ENCODE results near the gene TBX21.

GRCh38 chr17:47741109-47741792, 8.2 kb downstream of the TBX21 start:
- TF ChIP-seq CTCF (conservative IDR thresholded peaks at IDR 0.05; ENCODE audit: low read depth, low read length) (no peak), FOS (IDR thresholded peaks at IDR 0.05; ENCODE audit: low read depth, low read length) (no peak), CEBPB (IDR thresholded peaks at IDR 0.05; ENCODE audit: low read depth, low read length) (no peak), POLR2A (IDR thresholded peaks at IDR 0.05; ENCODE audit: low read depth, low read length) (no peak), MAFK (IDR thresholded peaks at IDR 0.05; ENCODE audit: low read depth, low read length) (no peak)

Measured in IMR-90 (cell line).